OCI-LY1 (cell line): ENCODE results near the gene SEMG2.

Experiments used
- H2AFZ ChIP-seq: fragments of 200-600 bp; sonication (generic), shearing (Covaris generic); 2 replicates; pipeline ENCODE4 v1.6.0; 2014; ENCODE audit warnings: antibody characterized with exemption, mild to moderate bottlenecking, low read length
- H3F3A ChIP-seq: fragments of 200-600 bp; sonication (generic), shearing (Covaris generic); 2 replicates; pipeline ENCODE4 v1.6.0; 2014; ENCODE audit warnings: mild to moderate bottlenecking, antibody characterized with exemption, low read length, moderate library complexity; ENCODE audit not compliant: insufficient read depth
- H3K27ac ChIP-seq: fragments of 200-600 bp; sonication (generic); 2 replicates; pipeline ENCODE4 v1.5.1; 2014; ENCODE audit warnings: low read length, mixed run types, mild to moderate bottlenecking, low read depth; ENCODE audit not compliant: poor library complexity, severe bottlenecking
- H3K27me3 ChIP-seq: fragments of 200-600 bp; sonication (generic); 2 replicates; pipeline ENCODE4 v1.6.0; 2014; ENCODE audit warnings: antibody characterized with exemption, mild to moderate bottlenecking, low read length, moderate library complexity; ENCODE audit not compliant: insufficient read depth
- H3K36me3 ChIP-seq: fragments of 200-600 bp; sonication (generic); 2 replicates; pipeline ENCODE4 v1.6.1; 2014; ENCODE audit warnings: mild to moderate bottlenecking, antibody characterized with exemption, low read length, moderate library complexity, mixed read lengths; ENCODE audit not compliant: insufficient read depth
- H3K4me1 ChIP-seq: fragments of 200-600 bp; sonication (generic); 2 replicates; pipeline ENCODE4 v1.5.1; 2014; ENCODE audit warnings: mild to moderate bottlenecking, low read length, moderate library complexity; ENCODE audit not compliant: insufficient read depth, severe bottlenecking
- H3K4me2 ChIP-seq: fragments of 200-600 bp; sonication (generic), shearing (Covaris generic); 2 replicates; pipeline ENCODE4 v1.6.1; 2014; ENCODE audit warnings: low read length
- H3K4me3 ChIP-seq: fragments of 200-600 bp; sonication (generic); 2 replicates; pipeline ENCODE4 v1.5.1; 2014; ENCODE audit warnings: low read length, low read depth, mild to moderate bottlenecking, mixed read lengths; ENCODE audit not compliant: poor library complexity, severe bottlenecking
- H3K79me2 ChIP-seq: fragments of 200-600 bp; shearing (Covaris generic); 2 replicates; pipeline ENCODE4 v1.6.1; 2016; ENCODE audit warnings: mixed run types, low read length, mixed read lengths; ENCODE audit not compliant: insufficient read depth
- H3K9ac ChIP-seq: fragments of 200-600 bp; sonication (generic), shearing (Covaris generic); 2 replicates; pipeline ENCODE4 v1.6.1; 2014; ENCODE audit warnings: mild to moderate bottlenecking, low read length, mixed read lengths
- H3K9me2 ChIP-seq: fragments of 200-600 bp; sonication (generic), shearing (Covaris generic); 2 replicates; pipeline ENCODE4 v1.6.1; 2014; ENCODE audit warnings: low read depth, mild to moderate bottlenecking, low read length, mixed read lengths
- H3K9me3 ChIP-seq: fragments of 200-600 bp; shearing (Covaris generic); 2 replicates; pipeline ENCODE4 v1.6.1; 2014; ENCODE audit warnings: low read length, mixed read lengths
- H4K20me1 ChIP-seq: fragments of 200-600 bp; sonication (generic), shearing (Covaris generic); 2 replicates; pipeline ENCODE4 v1.6.0; 2016; ENCODE audit warnings: mild to moderate bottlenecking, low read length; ENCODE audit not compliant: insufficient read depth
- CTCF ChIP-seq: fragments of 200-600 bp; sonication (generic), shearing (Covaris generic); IDR thresholded peaks from 2 replicates; pipeline ENCODE4 v1.5.1; 2017; ENCODE audit warnings: mild to moderate bottlenecking, antibody characterized with exemption, low read length, moderate library complexity, mixed read lengths
- EZH2 ChIP-seq: fragments of 200-600 bp; sonication (generic), shearing (Covaris generic); IDR thresholded peaks from 2 replicates; pipeline ENCODE4 v1.8.0; 2017; ENCODE audit warnings: borderline replicate concordance, mixed run types, mild to moderate bottlenecking, antibody characterized with exemption, low read length, moderate library complexity, mixed read lengths

The SEMG2 gene

GRCh38 chr20:45246109-45246508 lies 24.9 kb downstream of the SEMG2 start:
- H3K4me3 ChIP-seq, result no peak overlapping the region
- H3K4me1 ChIP-seq, result no peaks in the 10 kb centered on the region
- no peaks in the 10 kb centered on the region for H3F3A ChIP-seq
- H3K27me3 ChIP-seq, result no peaks in the 10 kb centered on the region
- no peaks in the 10 kb centered on the region for H3K36me3 ChIP-seq
- H3K79me2 ChIP-seq, result no peaks in the 10 kb centered on the region
- no peaks in the 10 kb centered on the region for H4K20me1 ChIP-seq
- TF ChIP-seq CTCF, result no peak
- no peak for TF ChIP-seq EZH2
- no peak overlapping the region for H3K4me2 ChIP-seq
- H3K9ac ChIP-seq, result no peak overlapping the region
- no peak overlapping the region for H3K27ac ChIP-seq
- H3K9me3 ChIP-seq, result no peaks in the 10 kb centered on the region
- no peak overlapping the region for H2AFZ ChIP-seq
- H3K9me2 ChIP-seq, result no peaks in the 10 kb centered on the region

GRCh38 chr20:45247865-45248264 lies 26.7 kb downstream of the SEMG2 start:
- H3K36me3 ChIP-seq, result no peaks in the 10 kb centered on the region
- no peaks in the 10 kb centered on the region for H3K79me2 ChIP-seq
- no peak for TF ChIP-seq CTCF
- H3K9me2 ChIP-seq, result no peaks in the 10 kb centered on the region
- H2AFZ ChIP-seq, result no peak overlapping the region
- H3K9me3 ChIP-seq, result no peaks in the 10 kb centered on the region
- no peaks in the 10 kb centered on the region for H3K27me3 ChIP-seq
- no peak overlapping the region for H3K9ac ChIP-seq
- no peak overlapping the region for H3K4me2 ChIP-seq
- H4K20me1 ChIP-seq, result no peaks in the 10 kb centered on the region
- H3K4me1 ChIP-seq, result no peaks in the 10 kb centered on the region
- H3F3A ChIP-seq, result no peaks in the 10 kb centered on the region
- no peak overlapping the region for H3K27ac ChIP-seq
- no peak overlapping the region for H3K4me3 ChIP-seq

GRCh38 chr20:45248609-45249008 lies 27.4 kb downstream of the SEMG2 start:
- no peak overlapping the region for H3K27ac ChIP-seq
- no peak for TF ChIP-seq EZH2
- TF ChIP-seq CTCF, result no peak

More at GRCh38 chr20:45248609-45249008, 27.4 kb downstream of the SEMG2 start:
- no peak overlapping the region for H3K4me2 ChIP-seq
- no peaks in the 10 kb centered on the region for H3K4me1 ChIP-seq
- no peak overlapping the region for H3K4me3 ChIP-seq
- no peaks in the 10 kb centered on the region for H3F3A ChIP-seq
- H3K79me2 ChIP-seq, result no peaks in the 10 kb centered on the region
- H3K9ac ChIP-seq, result no peak overlapping the region
- no peaks in the 10 kb centered on the region for H4K20me1 ChIP-seq
- no peaks in the 10 kb centered on the region for H3K36me3 ChIP-seq
- no peaks in the 10 kb centered on the region for H3K9me3 ChIP-seq
- no peak overlapping the region for H2AFZ ChIP-seq
- no peaks in the 10 kb centered on the region for H3K27me3 ChIP-seq
- no peaks in the 10 kb centered on the region for H3K9me2 ChIP-seq
